ENCODE results near the gene RREB1. TPM values are rescaled to one million over a fixed set of nuclear protein-coding genes. Genes with fewer than 3 reads are reported as not detected.

The RREB1 gene
- polyA plus RNA-seq, 2 of the 4 experiments (the other 2 are of a cell fraction): 2.2 to 5.0 TPM

DNA sequence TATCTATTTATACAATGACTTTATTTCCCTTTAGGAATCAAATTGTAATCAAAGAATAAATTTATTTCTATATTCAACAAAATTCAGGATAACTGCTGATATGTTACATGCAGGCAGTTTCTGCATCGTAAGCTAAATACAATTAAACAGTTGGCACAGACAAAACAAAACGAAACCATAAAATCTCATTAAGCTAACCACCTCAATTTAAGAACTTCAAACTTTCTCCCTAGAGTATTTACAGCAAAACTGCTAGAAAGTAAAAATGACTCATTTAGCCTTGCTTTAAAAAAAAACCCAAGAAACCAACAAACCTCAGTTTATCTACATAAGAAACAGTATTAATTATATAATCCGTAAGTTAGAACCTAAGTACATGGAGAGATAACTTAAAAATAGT, 188.2 kb downstream of the RREB1 start:
- Histone ChIP-seq H3K27ac (no peak overlapping the region), H3K4me1 (no peaks in the 10 kb centered on the region), H3K4me3 (no peak overlapping the region), H3K9me3 (no peaks in the 10 kb centered on the region), H3K4me2 (no peak overlapping the region)
- WGBS (ENCODE audit: missing lambda C conversion rate): 84% methylated on average over 3 of the region's 3 CpGs
- POLR2A ChIA-PET: no interaction called here
- DNase-seq (ENCODE audit: low read depth in 1 of 2, low spot score in 1 of 2) (no peak), FAIRE-seq (no peak), ATAC-seq (no peak)
- no peak for TF ChIP-seq EP300 (IDR thresholded peaks at IDR 0.05)
- peak; percentile 9 for TF ChIP-seq MAFK (IDR thresholded peaks at IDR 0.05; ENCODE audit: partially characterized antibody)
- TF ChIP-seq CBX8 (IDR thresholded peaks at IDR 0.05): no peak
- TF ChIP-seq ATOH8 (CRISPR knock-in tag; IDR thresholded peaks at IDR 0.05; ENCODE audit: low read depth): no peak
- TF ChIP-seq SMC3 (IDR thresholded peaks at IDR 0.05): no peak
- CTCF ChIA-PET: no interaction called here

GRCh38 chr6:7296602-7297001, 188.8 kb downstream of the RREB1 start:
- ChIA-PET CTCF (interaction anchor here (1.3 kb wide), 1 partner anchor 93 kb away, joined by 3 read pairs; the partner anchor contains the start of genes CAGE1 and RIOK1), POLR2A (no interaction called here)
- Histone ChIP-seq H3K9me3 (no peaks in the 10 kb centered on the region), H3K4me2 (no peak overlapping the region), H3K27ac (no peak overlapping the region), H3K4me3 (no peak overlapping the region), H3K4me1 (no peaks in the 10 kb centered on the region)
- ATAC-seq: no peak
- WGBS (ENCODE audit: missing lambda C conversion rate): 93% methylated on average over 2 of the region's 2 CpGs
- DNase-seq (ENCODE audit: low read depth in 1 of 2, low spot score in 1 of 2): no peak
- no peak for FAIRE-seq
- TF ChIP-seq FOSL2 (IDR thresholded peaks at IDR 0.05): no peak
- no peak for TF ChIP-seq FOSL2 (CRISPR knock-in tag; IDR thresholded peaks at IDR 0.05)
- TF ChIP-seq HMGXB4 (CRISPR knock-in tag; IDR thresholded peaks at IDR 0.05; ENCODE audit: borderline replicate concordance): no peak
- no peak for TF ChIP-seq MAX (IDR thresholded peaks at IDR 0.05)
- TF ChIP-seq RNF2 (IDR thresholded peaks at IDR 0.05; ENCODE audit: borderline replicate concordance, low read depth): no peak
- TF ChIP-seq GATA3 (IDR thresholded peaks at IDR 0.05; ENCODE audit: borderline replicate concordance): no peak
- TF ChIP-seq KDM1A (IDR thresholded peaks at IDR 0.05; ENCODE audit: low read depth): no peak
- TF ChIP-seq MAZ (IDR thresholded peaks at IDR 0.05; ENCODE audit: borderline replicate concordance, low read depth, low read length): no peak
- no peak for TF ChIP-seq POLR2A (IDR thresholded peaks at IDR 0.05; ENCODE audit: low read length)
- no peak for TF ChIP-seq NPAS2 (CRISPR knock-in tag; IDR thresholded peaks at IDR 0.05; ENCODE audit: borderline replicate concordance)
- no peak for TF ChIP-seq CHD4 (IDR thresholded peaks at IDR 0.05; ENCODE audit: borderline replicate concordance)
- no peak for TF ChIP-seq KDM5A (IDR thresholded peaks at IDR 0.05)

- POLR2A ChIA-PET: no interaction called here
- FAIRE-seq: no peak
Observed at GRCh38 chr6:7298113-7298512, 190.4 kb downstream of the RREB1 start.

DNA sequence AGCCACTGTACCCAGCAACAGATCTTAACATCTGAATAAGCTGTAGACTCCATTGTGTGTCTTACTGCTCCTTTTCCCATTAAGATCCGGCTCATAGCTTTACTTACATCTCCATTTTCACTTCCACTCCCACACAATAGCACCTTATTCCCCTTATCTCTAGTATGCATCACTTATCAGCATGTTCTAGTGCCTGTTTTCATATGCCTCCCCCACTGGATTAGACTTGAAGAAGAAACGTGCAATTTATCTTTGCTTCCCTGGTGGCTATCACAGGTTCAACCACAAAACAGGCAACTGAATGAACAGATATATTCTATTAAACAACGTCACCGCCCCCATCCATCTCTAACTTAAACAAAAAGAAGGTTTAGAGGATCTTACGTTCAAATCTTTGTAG, 193.2 kb downstream of the RREB1 start:
- H3K4me3 ChIP-seq: no peak overlapping the region
- H3K4me1 ChIP-seq: no peaks in the 10 kb centered on the region
- no peaks in the 10 kb centered on the region for H3K9me3 ChIP-seq
- H3K27ac ChIP-seq: no peak overlapping the region
- no peak overlapping the region for H3K4me2 ChIP-seq
- no peak for FAIRE-seq
- DNase-seq (ENCODE audit: low read depth in 1 of 2, low spot score in 1 of 2): no peak
- ChIA-PET POLR2A (no interaction called here), CTCF (no interaction called here)
- ATAC-seq: no peak
- WGBS (ENCODE audit: missing lambda C conversion rate): 91% methylated on average over 5 of the region's 5 CpGs
- TF ChIP-seq EP300 (IDR thresholded peaks at IDR 0.05) (no peak), REST (IDR thresholded peaks at IDR 0.05) (no peak), NPAS2 (CRISPR knock-in tag; IDR thresholded peaks at IDR 0.05; ENCODE audit: borderline replicate concordance) (no peak), GATA3 (IDR thresholded peaks at IDR 0.05; ENCODE audit: borderline replicate concordance) (no peak), BHLHE40 (IDR thresholded peaks at IDR 0.05; ENCODE audit: low read depth, low read length) (no peak), PHF8 (IDR thresholded peaks at IDR 0.05; ENCODE audit: borderline replicate concordance, low read depth) (no peak), FOSL2 (IDR thresholded peaks at IDR 0.05) (no peak), FOSL2 (CRISPR knock-in tag; IDR thresholded peaks at IDR 0.05) (no peak), TFCP2L1 (CRISPR knock-in tag; IDR thresholded peaks at IDR 0.05) (no peak)

More at GRCh38 chr6:7298113-7298512, 190.4 kb downstream of the RREB1 start:
- Histone ChIP-seq H3K4me2 (no peak overlapping the region), H3K9me3 (no peaks in the 10 kb centered on the region), H3K27ac (no peak overlapping the region), H3K4me1 (no peaks in the 10 kb centered on the region), H3K4me3 (no peak overlapping the region)
- WGBS (ENCODE audit: missing lambda C conversion rate): 87% methylated on average over 1 of the region's 1 CpG
- no peak for TF ChIP-seq JUNB (IDR thresholded peaks at IDR 0.05)
- no peak for TF ChIP-seq CBX2 (IDR thresholded peaks at IDR 0.05; ENCODE audit: borderline replicate concordance, low read depth)
- ATAC-seq (no peak), DNase-seq (ENCODE audit: low read depth in 1 of 2, low spot score in 1 of 2) (no peak)
- CTCF ChIA-PET: interaction anchor here (0.6 to 1.3 kb wide), 2 partner anchors 91 to 116 kb away, joined by 3 read pairs; partner anchors contain the start of genes CAGE1 and RIOK1
